MM.1S (cell line): Measurements from ENCODE around the gene SLC13A3.

Experiments
- DNase-seq: peaks from one replicate; pipeline ENCODE4 v3.0.0-alpha.2; 2015
- H2AFZ ChIP-seq: fragments of 300-600 bp; sonication (generic); 2 replicates; pipeline ENCODE4 v1.6.0; 2016; ENCODE audit warnings: antibody characterized with exemption, low read length
- H3F3A ChIP-seq: fragments of 300-600 bp; sonication (generic); 2 replicates; pipeline ENCODE4 v1.6.1; 2016; ENCODE audit warnings: mild to moderate bottlenecking, antibody characterized with exemption, low read length, moderate library complexity, mixed read lengths; ENCODE audit not compliant: insufficient read depth
- H3K27ac ChIP-seq: fragments of 300-600 bp; sonication (generic); 2 replicates; pipeline ENCODE4 v1.5.1; 2016; ENCODE audit warnings: mild to moderate bottlenecking, low read length
- H3K27me3 ChIP-seq: fragments of 300-600 bp; sonication (generic); replicated peaks from 2 replicates; pipeline ENCODE4 v1.6.0; 2016; ENCODE audit warnings: low read length; ENCODE audit not compliant: insufficient read depth
- H3K36me3 ChIP-seq: fragments of 300-600 bp; sonication (generic); replicated peaks from 2 replicates; pipeline ENCODE4 v1.6.1; 2016; ENCODE audit warnings: mild to moderate bottlenecking, low read length, mixed read lengths; ENCODE audit not compliant: insufficient read depth
- H3K4me1 ChIP-seq: fragments of 300-600 bp; sonication (generic); 2 replicates; pipeline ENCODE4 v1.6.1; 2016; ENCODE audit warnings: low read length, mixed read lengths
- H3K4me2 ChIP-seq: fragments of 300-600 bp; sonication (generic); 2 replicates; pipeline ENCODE4 v1.6.0; 2016; ENCODE audit warnings: low read depth, low read length
- H3K4me3 ChIP-seq: fragments of 300-600 bp; sonication (generic); 2 replicates; pipeline ENCODE4 v1.5.1; 2016; ENCODE audit warnings: low read length, mixed read lengths
- H3K79me2 ChIP-seq: fragments of 300-600 bp; sonication (generic); 2 replicates; pipeline ENCODE4 v1.6.1; 2016; ENCODE audit warnings: mixed run types, low read length, mixed read lengths
- H3K9ac ChIP-seq: fragments of 300-600 bp; sonication (generic); 2 replicates; pipeline ENCODE4 v1.6.1; 2016; ENCODE audit warnings: low read length, mixed read lengths
- H3K9me2 ChIP-seq: fragments of 300-600 bp; sonication (generic); replicated peaks from 2 replicates; pipeline ENCODE4 v1.6.1; 2016; ENCODE audit warnings: mild to moderate bottlenecking, low read length, mixed read lengths; ENCODE audit not compliant: insufficient read depth
- H3K9me3 ChIP-seq: fragments of 300-600 bp; sonication (generic); replicated peaks from 2 replicates; pipeline ENCODE4 v1.6.1; 2016; ENCODE audit warnings: mild to moderate bottlenecking, low read length, mixed read lengths; ENCODE audit not compliant: insufficient read depth
- H4K20me1 ChIP-seq: fragments of 300-600 bp; sonication (generic); 2 replicates; pipeline ENCODE4 v1.6.1; 2016; ENCODE audit warnings: mild to moderate bottlenecking, low read length, moderate library complexity, mixed read lengths; ENCODE audit not compliant: insufficient read depth
- EZH2 ChIP-seq: fragments of 300-600 bp; sonication (generic); optimal IDR thresholded peaks from 2 replicates; pipeline ENCODE3; 2017; ENCODE audit warnings: low read depth, mild to moderate bottlenecking, antibody characterized with exemption, low read length, mixed read lengths
- EZH2phosphoT487 ChIP-seq: fragments of 300-600 bp; sonication (generic); IDR thresholded peaks from 2 replicates; pipeline ENCODE4 v1.6.1; 2018; ENCODE audit warnings: antibody characterized with exemption, low read length
- TF ChIP-seq, protein P1 (sequence below): fragments of 300-600 bp; sonication (generic); IDR thresholded peaks from 2 replicates; pipeline ENCODE4 v1.5.1; 2016; ENCODE audit warnings: antibody characterized with exemption, low read length, mixed read lengths

The SLC13A3 gene

DNA sequence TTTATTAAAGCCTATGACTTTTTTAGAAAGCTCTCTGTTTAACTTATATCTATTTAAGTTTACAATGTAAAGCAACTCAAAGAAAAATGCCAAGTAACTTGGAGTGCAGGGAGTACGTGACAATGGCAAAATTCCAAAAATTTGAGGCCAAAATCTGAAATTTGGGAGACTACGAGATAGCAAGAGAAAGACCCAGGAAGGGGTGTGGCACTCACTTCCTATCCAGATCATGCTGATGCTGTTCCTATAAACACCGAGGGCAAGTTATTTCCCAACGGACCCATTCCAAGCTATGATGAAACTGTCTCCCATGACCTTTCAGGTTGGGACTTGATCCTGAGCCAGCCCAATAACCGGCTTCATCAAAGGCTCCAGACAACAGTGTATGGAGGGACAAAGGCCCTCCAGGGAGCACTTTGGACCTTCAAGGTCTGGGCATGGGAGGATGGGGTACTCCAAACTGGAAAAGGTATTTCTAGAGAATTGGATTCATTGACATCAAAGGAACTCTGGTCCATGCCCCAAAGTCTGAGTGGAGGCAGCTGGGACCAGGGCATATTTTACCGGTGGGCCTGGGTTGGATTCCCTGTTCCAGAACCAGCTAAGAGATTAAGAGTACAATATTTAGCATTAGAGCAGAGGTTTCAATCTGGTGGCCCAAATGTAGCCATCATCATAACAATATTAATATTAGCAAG, 15.7 kb upstream of the SLC13A3 start:
- H2AFZ ChIP-seq, result no peak overlapping the region
- no peaks in the 10 kb centered on the region for H3K36me3 ChIP-seq
- H3K4me3 ChIP-seq, result no peak overlapping the region
- H3K9me3 ChIP-seq, result no peaks in the 10 kb centered on the region
- H3K9ac ChIP-seq, result no peak overlapping the region
- no peaks in the 10 kb centered on the region for H3K27me3 ChIP-seq
- no peak for DNase-seq
- H3K4me2 ChIP-seq, result no peak overlapping the region
- no peaks in the 10 kb centered on the region for H3K4me1 ChIP-seq
- no peaks in the 10 kb centered on the region for H3K79me2 ChIP-seq
- no peaks in the 10 kb centered on the region for H3F3A ChIP-seq
- H3K9me2 ChIP-seq, result no peaks in the 10 kb centered on the region
- no peak overlapping the region for H3K27ac ChIP-seq
- no peaks in the 10 kb centered on the region for H4K20me1 ChIP-seq
- TF ChIP-seq EZH2phosphoT487 (no peak), EZH2 (no peak)
- TF ChIP-seq, protein P1, sequence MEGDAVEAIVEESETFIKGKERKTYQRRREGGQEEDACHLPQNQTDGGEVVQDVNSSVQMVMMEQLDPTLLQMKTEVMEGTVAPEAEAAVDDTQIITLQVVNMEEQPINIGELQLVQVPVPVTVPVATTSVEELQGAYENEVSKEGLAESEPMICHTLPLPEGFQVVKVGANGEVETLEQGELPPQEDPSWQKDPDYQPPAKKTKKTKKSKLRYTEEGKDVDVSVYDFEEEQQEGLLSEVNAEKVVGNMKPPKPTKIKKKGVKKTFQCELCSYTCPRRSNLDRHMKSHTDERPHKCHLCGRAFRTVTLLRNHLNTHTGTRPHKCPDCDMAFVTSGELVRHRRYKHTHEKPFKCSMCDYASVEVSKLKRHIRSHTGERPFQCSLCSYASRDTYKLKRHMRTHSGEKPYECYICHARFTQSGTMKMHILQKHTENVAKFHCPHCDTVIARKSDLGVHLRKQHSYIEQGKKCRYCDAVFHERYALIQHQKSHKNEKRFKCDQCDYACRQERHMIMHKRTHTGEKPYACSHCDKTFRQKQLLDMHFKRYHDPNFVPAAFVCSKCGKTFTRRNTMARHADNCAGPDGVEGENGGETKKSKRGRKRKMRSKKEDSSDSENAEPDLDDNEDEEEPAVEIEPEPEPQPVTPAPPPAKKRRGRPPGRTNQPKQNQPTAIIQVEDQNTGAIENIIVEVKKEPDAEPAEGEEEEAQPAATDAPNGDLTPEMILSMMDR, result no peak

GRCh38 chr20:46666306-46666705, 15.0 kb upstream of the SLC13A3 start:
- H2AFZ ChIP-seq, result no peak overlapping the region
- H3K9ac ChIP-seq, result no peak overlapping the region
- H4K20me1 ChIP-seq, result no peaks in the 10 kb centered on the region
- no peak overlapping the region for H3K4me2 ChIP-seq
- no peak for TF ChIP-seq EZH2phosphoT487
- TF ChIP-seq, protein P1, result no peak
- TF ChIP-seq EZH2, result no peak
- DNase-seq, result no peak
- no peaks in the 10 kb centered on the region for H3K9me2 ChIP-seq
- H3F3A ChIP-seq, result no peaks in the 10 kb centered on the region
- no peaks in the 10 kb centered on the region for H3K27me3 ChIP-seq
- no peaks in the 10 kb centered on the region for H3K4me1 ChIP-seq
- no peaks in the 10 kb centered on the region for H3K9me3 ChIP-seq
- H3K4me3 ChIP-seq, result no peak overlapping the region
- no peak overlapping the region for H3K27ac ChIP-seq
- H3K79me2 ChIP-seq, result no peaks in the 10 kb centered on the region
- H3K36me3 ChIP-seq, result no peaks in the 10 kb centered on the region

- no peaks in the 10 kb centered on the region for H3K27me3 ChIP-seq
- H4K20me1 ChIP-seq, result no peaks in the 10 kb centered on the region
- H3K36me3 ChIP-seq, result no peaks in the 10 kb centered on the region
- no peak for TF ChIP-seq EZH2
- no peak for TF ChIP-seq EZH2phosphoT487
- TF ChIP-seq, protein P1, result no peak
- no peaks in the 10 kb centered on the region for H3K9me2 ChIP-seq
- no peaks in the 10 kb centered on the region for H3K9me3 ChIP-seq
- H3F3A ChIP-seq, result no peaks in the 10 kb centered on the region
- H3K4me1 ChIP-seq, result no peaks in the 10 kb centered on the region
- no peak overlapping the region for H3K4me3 ChIP-seq
- no peak overlapping the region for H2AFZ ChIP-seq
- DNase-seq, result no peak
- no peak overlapping the region for H3K9ac ChIP-seq
- H3K27ac ChIP-seq, result no peak overlapping the region
- no peak overlapping the region for H3K4me2 ChIP-seq
- H3K79me2 ChIP-seq, result no peaks in the 10 kb centered on the region
Measured at GRCh38 chr20:46665602-46666001, 14.3 kb upstream of the SLC13A3 start.
